Lower leg skin (tissue), 3 donors: ENCODE measurements around the gene TOP1.

Source experiments
- CTCF ChIP-seq, 3 donors: fragments of 450-650 bp; IDR thresholded peaks; one replicate each; pipeline ENCODE4 v1.5.1; 2016; ENCODE audit warnings: antibody characterized with exemption in 3 of 3, mild to moderate bottlenecking in 3 of 3, moderate library complexity in 2 of 3
- POLR2A ChIP-seq, 2 donors: fragments of 450-650 bp; IDR thresholded peaks; one replicate each; pipeline ENCODE4 v1.6.1; 2016 to 2017; ENCODE audit warnings: antibody characterized with exemption in 2 of 2, mild to moderate bottlenecking in 1 of 2, moderate library complexity in 1 of 2

- TF ChIP-seq CTCF (IDR thresholded peaks at IDR 0.05) (no peak), POLR2A (IDR thresholded peaks at IDR 0.05) (no peak)
Observed at GRCh38 chr20:41055679-41056078, 27.1 kb downstream of the TOP1 start.
